ENCODE data around the gene SLC2A9.

SLC2A9 gene

DNA sequence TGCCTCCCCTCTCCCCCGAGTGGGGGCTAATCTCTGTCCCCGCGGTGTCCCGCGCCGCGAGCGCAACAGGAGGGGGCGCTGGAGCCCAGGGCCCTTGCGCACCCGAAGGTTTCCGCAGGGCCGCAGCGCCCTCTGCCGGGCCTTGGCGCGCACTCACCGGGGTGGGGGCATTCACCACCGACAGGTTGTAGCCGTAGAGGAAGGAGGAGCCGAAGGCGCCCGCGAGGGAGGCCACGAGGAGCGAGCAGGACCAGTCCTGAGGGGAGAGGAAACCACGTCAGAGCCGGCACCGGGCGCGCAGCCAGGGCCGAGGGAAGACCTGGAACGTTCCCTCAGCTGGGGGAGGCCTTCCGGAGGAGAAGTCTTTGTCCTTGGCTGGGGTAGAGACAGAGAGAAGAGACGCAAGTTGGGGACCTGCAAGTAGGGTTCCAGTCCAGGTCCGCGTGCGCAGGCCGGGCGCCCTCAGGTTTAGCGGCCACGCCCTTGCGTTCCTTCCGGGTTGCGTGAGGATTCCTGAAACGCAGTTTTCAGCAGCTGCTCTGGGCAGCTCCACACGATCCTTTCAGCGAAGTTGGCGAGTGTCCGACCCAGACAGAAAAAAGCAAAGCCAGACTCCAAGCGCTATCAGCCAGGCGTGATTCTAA is 2.4 kb downstream of the SLC2A9 start:
- Mint-ChIP-seq H3K27me3 (ENCODE audit: low read depth) (no peaks in the 10 kb centered on the region), H3K9me3 (no peaks in the 10 kb centered on the region), H3K27ac (peak overlapping the region; percentile 97), H3K36me3 (ENCODE audit: low read depth) (no peaks in the 10 kb centered on the region), H3K4me3 (peak overlapping the region; percentile 89), H3K4me1 (ENCODE audit: low read depth) (peaks cover 12% of the 10 kb centered on the region)

DNA sequence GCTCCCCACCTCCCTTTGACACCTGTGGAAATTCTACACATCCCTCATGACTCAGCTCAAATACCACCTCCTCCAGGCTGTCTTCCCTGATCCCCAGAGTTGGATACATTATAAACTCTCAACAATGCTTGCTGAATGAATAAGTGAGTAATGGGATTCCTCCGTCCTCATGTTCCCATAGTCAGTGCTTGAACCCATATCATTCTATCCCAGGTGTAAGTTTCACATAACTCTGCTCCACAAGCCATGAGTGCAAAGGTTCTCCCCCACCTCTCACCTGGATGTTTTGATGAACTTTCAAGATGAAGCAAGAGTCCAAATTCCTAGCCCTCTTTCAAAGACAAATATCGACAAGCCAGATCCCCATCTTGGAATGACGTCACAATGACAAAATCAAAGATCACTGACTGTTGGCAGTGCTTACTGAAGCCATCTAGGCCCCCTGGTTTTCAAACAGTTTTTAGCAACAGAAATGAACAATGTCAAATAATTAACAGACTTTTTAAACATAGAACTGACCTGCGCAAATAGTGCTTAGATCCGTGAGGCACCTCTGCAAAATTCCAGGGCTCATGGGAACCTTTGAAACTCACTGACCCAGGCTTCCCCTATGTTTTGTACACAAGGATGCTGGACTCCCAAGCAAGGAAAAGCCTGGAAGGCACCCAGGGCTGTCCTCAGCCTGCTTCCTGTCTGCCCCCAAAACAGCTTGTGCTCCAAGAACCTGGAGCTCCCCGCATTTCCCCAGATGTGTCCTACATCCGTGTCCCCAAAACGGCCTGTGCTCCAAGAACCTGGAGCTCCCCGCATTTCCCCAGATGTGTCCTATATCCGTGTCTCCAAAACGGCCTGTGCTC is 4.0 kb downstream of the SLC2A9 start:
- no peaks in the 10 kb centered on the region for H3K36me3 Mint-ChIP-seq (ENCODE audit: low read depth)
- peaks cover 12% of the 10 kb centered on the region for H3K4me1 Mint-ChIP-seq (ENCODE audit: low read depth)
- H3K27ac Mint-ChIP-seq: no peak overlapping the region
- no peak overlapping the region for H3K4me3 Mint-ChIP-seq
- H3K27me3 Mint-ChIP-seq (ENCODE audit: low read depth): no peaks in the 10 kb centered on the region
- H3K9me3 Mint-ChIP-seq: no peaks in the 10 kb centered on the region

DNA sequence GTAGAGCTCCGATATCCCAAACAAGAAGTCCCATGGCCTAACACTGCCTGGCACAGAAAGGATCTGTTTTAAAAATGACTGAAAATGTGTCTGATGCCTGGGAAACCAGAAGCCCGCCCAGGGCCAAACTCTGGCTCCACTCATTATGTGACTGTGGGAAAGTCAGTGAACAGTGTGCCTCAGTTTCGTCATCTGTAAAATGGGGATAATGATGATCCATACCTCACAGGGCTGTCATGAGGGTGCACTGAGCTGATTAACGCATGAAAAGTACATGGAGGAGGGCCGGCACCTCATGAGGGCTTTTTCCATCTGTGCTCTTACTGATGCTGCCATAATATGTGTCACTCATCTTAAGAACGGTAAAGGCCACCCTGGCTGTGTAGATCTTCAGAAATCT is 5.1 kb downstream of the SLC2A9 start:
- no peaks in the 10 kb centered on the region for H3K27me3 Mint-ChIP-seq (ENCODE audit: low read depth)

DNA sequence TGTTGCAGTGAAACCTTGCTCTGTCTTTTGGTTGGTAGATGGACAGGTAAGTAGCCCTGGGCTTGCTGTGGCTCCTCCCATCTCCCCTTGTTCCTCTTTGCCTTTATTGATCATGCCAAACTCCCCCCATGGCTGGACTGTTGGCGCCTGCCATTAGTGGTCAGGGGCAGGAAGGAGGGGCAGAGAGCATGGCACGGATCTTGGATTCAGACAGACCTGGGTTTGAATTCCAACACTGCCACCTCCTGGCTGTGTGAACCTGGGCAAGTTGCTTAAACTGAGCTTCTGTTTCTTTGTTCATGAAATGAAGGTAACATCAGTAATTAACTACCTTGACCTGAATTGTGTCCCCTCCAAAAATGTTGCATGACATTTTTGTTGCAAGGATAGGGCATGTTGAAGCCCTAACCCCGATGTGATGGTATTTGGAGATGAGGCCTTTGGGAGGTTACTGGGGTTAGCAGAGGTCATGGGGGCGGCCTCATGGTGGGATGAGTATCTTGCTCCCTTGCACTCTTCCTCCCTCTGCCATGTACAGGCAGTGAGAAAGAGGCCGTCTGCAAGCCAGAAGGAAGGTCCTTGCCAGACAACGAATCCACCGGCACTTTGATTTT is 6.0 kb downstream of the SLC2A9 start:
- Mint-ChIP-seq H3K9me3 (no peaks in the 10 kb centered on the region), H3K27ac (no peak overlapping the region), H3K4me1 (ENCODE audit: low read depth) (peaks cover 14% of the 10 kb centered on the region), H3K4me3 (no peak overlapping the region), H3K27me3 (ENCODE audit: low read depth) (no peaks in the 10 kb centered on the region), H3K36me3 (ENCODE audit: low read depth) (no peaks in the 10 kb centered on the region)

More for the DNA sequence above, 5.1 kb downstream of the SLC2A9 start:
- no peak overlapping the region for H3K27ac Mint-ChIP-seq
- H3K9me3 Mint-ChIP-seq: no peaks in the 10 kb centered on the region
- H3K4me1 Mint-ChIP-seq (ENCODE audit: low read depth): peaks cover 12% of the 10 kb centered on the region
- H3K4me3 Mint-ChIP-seq: no peak overlapping the region
- H3K36me3 Mint-ChIP-seq (ENCODE audit: low read depth): no peaks in the 10 kb centered on the region

DNA sequence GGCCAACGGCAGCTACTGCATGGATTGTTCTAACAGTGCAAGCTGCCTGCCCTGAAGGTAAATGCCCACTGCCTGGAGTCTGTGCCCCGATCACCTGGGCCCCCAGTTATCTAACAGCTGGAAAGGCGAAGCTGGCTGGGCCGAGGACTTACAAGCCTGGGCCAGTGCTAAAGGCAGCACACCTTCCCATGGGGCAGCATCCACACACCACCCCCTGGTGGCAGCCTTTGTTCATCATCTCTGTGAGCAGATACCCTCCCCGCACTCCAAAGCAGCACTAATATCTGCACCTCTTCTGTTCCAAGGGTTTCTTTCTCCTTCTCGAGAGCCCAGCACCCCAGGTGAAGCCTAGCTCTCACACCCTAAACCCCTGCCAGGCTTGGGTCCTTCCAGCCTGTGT is 7.6 kb downstream of the SLC2A9 start:
- Mint-ChIP-seq H3K27me3 (ENCODE audit: low read depth) (no peaks in the 10 kb centered on the region), H3K4me3 (no peak overlapping the region), H3K4me1 (ENCODE audit: low read depth) (peaks cover 10% of the 10 kb centered on the region), H3K27ac (no peak overlapping the region), H3K36me3 (ENCODE audit: low read depth) (no peaks in the 10 kb centered on the region), H3K9me3 (no peaks in the 10 kb centered on the region)

DNA sequence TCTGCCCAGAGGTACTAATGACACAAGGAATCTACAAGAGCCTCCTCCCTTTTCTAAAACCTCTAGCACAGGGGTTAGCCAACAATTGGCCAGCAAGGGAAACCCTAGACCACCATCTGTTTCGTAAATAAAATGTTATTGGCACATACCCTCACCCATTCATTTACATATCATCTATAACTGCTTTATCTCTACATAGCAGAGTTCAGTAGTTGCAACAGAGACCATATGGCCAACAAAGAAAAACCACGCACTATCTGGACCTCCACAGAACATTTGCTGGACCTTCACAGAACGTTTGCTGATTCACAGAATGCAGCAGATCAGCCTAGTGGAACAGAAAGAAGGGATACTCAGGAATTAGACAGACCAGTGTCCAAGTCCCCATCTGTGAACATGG is 9.4 kb downstream of the SLC2A9 start:
- Mint-ChIP-seq H3K27ac (no peak overlapping the region), H3K4me3 (no peak overlapping the region), H3K9me3 (no peaks in the 10 kb centered on the region), H3K4me1 (ENCODE audit: low read depth) (peaks cover 16% of the 10 kb centered on the region), H3K27me3 (ENCODE audit: low read depth) (no peaks in the 10 kb centered on the region), H3K36me3 (ENCODE audit: low read depth) (no peaks in the 10 kb centered on the region)

DNA sequence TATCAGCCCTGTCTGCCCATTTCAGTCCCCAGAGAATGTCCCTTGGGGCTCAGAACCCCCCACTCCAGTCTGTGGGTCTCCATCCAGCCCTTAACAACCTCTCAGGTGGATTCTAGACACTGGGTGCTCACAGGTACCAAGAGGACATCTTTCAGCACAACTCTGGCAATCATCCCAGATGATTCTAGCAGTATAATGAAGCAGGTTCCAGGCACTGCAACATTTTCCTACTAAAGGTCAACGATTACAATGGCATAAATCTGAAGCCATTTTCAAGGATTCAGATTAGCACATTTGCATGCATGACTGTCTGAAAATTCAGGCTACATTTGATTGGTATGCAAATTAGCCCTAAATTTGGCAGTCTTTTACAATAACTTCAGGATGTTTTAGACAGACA is 10.0 kb downstream of the SLC2A9 start:
- Mint-ChIP-seq H3K4me1 (ENCODE audit: low read depth) (peaks cover 20% of the 10 kb centered on the region), H3K36me3 (ENCODE audit: low read depth) (no peaks in the 10 kb centered on the region)

DNA sequence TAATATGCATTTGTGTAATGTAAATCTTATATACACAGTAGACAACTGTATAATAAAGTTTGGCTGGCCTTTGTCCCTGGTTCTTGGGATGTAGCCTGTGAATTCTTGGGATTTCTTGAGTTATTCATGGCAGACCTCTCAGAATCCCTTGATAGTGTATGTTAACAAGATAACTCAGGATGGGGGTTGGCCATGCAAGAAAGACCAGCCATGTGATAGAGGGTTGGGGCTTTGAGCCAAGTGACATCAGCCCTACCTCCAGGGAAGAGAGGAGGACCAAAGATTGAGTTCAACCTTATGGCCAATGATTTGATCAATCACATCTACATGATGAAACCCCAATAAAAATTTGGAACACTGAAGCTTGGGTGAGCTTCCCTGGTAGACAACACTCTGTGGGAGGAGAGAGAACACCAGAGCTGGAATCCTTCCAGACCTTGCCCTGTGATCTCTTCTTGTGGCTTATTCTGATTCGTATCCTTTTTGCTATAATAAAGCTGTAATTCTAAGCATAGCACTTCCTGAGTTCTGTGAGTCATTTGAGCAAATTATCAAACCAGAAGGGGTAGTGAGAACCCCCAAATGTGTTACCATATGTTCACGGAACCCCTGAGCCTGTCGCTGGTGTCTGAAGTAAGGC is 11.3 kb downstream of the SLC2A9 start:
- Mint-ChIP-seq H3K27ac (peak overlapping the region; percentile 4), H3K9me3 (no peaks in the 10 kb centered on the region), H3K4me1 (ENCODE audit: low read depth) (peaks cover 22% of the 10 kb centered on the region), H3K27me3 (ENCODE audit: low read depth) (no peaks in the 10 kb centered on the region), H3K4me3 (no peak overlapping the region), H3K36me3 (ENCODE audit: low read depth) (no peaks in the 10 kb centered on the region)

More for the DNA sequence above, 10.0 kb downstream of the SLC2A9 start:
- H3K27ac Mint-ChIP-seq: no peak overlapping the region
- no peak overlapping the region for H3K4me3 Mint-ChIP-seq
- no peaks in the 10 kb centered on the region for H3K27me3 Mint-ChIP-seq (ENCODE audit: low read depth)
- H3K9me3 Mint-ChIP-seq: no peaks in the 10 kb centered on the region

DNA sequence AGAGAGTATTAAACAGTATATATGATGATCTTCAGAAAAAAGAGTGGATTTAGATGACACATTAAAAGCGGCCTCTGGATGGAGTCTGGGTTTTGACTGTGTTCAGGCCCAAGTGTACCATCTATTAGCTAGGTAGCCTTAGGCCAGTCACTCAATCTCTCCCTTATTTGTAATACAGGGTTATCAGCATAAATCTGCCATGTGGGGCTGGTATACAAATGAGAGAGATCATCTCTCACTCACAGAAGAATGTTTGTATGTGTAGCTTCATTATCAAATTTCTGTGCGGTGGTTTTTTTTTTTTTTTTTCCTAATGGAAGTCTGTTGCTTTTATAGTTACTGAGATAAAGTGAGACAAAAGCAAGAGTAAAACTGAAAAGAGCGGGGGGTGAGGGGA is 12.7 kb downstream of the SLC2A9 start:
- H3K4me1 Mint-ChIP-seq (ENCODE audit: low read depth): peaks cover 26% of the 10 kb centered on the region
- H3K9me3 Mint-ChIP-seq: no peaks in the 10 kb centered on the region
- H3K27me3 Mint-ChIP-seq (ENCODE audit: low read depth): no peaks in the 10 kb centered on the region
- H3K4me3 Mint-ChIP-seq: no peak overlapping the region
- H3K36me3 Mint-ChIP-seq (ENCODE audit: low read depth): no peaks in the 10 kb centered on the region
- no peak overlapping the region for H3K27ac Mint-ChIP-seq

DNA sequence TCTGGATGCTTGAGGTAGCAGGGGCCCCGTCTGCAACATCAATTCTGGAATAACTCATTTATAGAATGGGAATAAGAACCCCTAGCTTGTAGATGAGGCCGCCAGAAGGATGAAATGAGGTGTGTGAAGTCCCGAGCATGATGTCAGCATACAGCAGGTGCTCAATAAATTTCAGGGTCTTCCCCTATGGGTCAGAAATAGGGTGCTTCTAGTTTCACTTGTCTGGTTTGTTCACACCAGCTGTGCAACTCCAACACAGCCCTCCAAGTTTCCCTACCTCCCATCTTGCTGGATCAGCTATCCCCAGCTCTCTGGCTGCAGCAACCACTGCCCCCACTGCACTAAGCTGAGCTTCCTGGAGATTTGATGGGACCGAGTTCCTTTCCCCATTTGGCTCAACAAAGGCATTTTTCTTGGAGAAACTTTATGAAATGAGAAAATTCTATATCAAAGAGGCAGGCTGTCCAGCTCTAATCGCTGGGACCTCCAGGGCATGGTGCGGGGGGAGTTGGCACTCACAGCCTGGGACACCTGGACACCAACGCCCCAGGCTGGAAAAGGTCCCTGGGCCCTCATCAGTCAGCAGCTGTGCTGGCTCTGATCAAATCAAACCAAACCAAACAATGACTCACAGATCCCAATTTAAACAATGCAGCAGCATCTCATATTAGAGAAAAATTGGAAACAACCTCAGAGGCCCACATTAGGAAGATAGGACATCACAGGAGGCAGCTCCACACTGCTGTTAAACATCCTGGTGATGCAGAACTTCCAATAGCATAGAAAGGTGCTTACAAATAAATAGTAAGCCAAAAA is 13.3 kb downstream of the SLC2A9 start:
- Mint-ChIP-seq H3K27ac (no peak overlapping the region), H3K9me3 (no peaks in the 10 kb centered on the region), H3K36me3 (ENCODE audit: low read depth) (no peaks in the 10 kb centered on the region), H3K27me3 (ENCODE audit: low read depth) (no peaks in the 10 kb centered on the region), H3K4me1 (ENCODE audit: low read depth) (peaks cover 27% of the 10 kb centered on the region), H3K4me3 (no peak overlapping the region)

DNA sequence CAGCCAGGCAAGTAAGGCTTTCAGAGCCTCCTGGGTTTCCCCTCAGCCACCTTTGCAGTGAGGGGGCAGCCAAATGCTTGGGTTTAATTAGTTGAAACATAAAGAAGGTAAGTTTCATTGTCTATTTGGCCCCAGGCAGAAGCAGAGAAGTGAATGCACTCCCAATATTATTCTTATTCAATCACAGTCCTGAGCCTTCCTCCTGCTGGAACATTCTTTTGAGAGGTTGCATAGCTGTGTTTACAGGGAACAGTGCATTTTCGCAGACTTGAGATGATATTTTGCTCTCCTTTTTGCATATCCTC is 13.9 kb downstream of the SLC2A9 start:
- no peak overlapping the region for H3K4me3 Mint-ChIP-seq

DNA sequence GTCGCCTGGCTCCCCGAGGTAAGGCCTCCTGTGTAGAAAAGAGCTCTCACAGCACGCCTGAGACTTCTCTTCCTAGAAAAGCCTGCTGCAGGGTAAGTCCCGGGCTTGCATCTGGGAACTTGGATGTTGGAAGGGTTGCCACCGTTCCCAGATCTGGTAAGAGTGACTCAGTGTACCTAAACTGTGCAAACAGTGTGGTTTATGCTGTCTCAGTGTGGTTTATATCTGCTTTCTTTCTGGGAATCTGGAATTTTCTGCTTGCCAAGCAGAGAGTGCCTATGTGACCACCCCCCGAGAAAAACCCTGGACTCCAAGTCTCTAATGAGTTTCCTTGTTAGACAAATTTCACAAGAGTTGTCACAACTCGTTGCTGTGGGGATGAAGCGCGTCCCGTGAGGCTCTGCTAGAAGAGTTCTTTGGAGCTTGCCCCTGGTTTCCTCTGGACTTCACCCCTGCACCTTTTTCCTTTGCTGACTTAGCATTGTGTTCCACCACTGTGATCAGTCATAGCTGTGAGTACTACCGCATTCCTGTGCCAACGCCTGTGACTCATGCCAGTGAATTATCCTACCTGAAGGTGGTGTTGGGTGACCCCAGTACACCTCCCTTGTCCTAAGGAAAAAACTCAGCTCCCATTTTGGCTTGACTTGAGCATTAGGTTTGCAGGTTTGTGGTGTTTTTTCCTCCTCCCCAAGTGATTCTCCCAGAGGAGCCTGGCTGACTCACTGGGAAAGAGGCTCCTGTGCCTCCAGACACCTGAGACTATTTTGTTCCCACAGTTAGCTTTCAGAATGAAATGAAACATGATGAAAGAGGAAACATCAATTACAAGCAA is 14.5 kb downstream of the SLC2A9 start:
- peaks cover 28% of the 10 kb centered on the region for H3K4me1 Mint-ChIP-seq (ENCODE audit: low read depth)
- H3K27ac Mint-ChIP-seq: no peak overlapping the region
- H3K4me3 Mint-ChIP-seq: no peak overlapping the region
- H3K9me3 Mint-ChIP-seq: no peaks in the 10 kb centered on the region
- no peaks in the 10 kb centered on the region for H3K36me3 Mint-ChIP-seq (ENCODE audit: low read depth)
- no peaks in the 10 kb centered on the region for H3K27me3 Mint-ChIP-seq (ENCODE audit: low read depth)

More for the DNA sequence above, 13.9 kb downstream of the SLC2A9 start:
- Mint-ChIP-seq H3K4me1 (ENCODE audit: low read depth) (peaks cover 28% of the 10 kb centered on the region), H3K36me3 (ENCODE audit: low read depth) (no peaks in the 10 kb centered on the region), H3K27me3 (ENCODE audit: low read depth) (no peaks in the 10 kb centered on the region), H3K9me3 (no peaks in the 10 kb centered on the region), H3K27ac (no peak overlapping the region)

DNA sequence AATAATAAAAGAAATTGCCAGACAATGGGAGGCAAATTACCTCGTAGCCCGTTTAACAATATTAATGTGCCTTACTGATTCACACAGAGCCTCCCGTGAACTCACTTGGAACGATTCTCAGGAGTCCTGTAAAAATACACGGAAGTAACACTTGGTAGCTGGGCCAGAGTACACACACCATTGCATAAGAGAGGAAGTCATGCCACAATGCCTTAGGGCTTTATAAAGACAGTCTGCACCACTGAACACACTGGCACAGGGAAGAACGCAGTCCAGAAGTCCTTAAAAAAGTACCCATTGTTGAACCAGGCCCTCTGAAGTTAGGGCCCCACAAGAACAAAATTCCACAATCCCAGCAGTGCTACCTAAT is 15.1 kb downstream of the SLC2A9 start:
- H3K4me3 Mint-ChIP-seq: no peak overlapping the region
- H3K27me3 Mint-ChIP-seq (ENCODE audit: low read depth): no peaks in the 10 kb centered on the region
- no peaks in the 10 kb centered on the region for H3K36me3 Mint-ChIP-seq (ENCODE audit: low read depth)
- H3K9me3 Mint-ChIP-seq: no peaks in the 10 kb centered on the region
- H3K4me1 Mint-ChIP-seq (ENCODE audit: low read depth): peaks cover 29% of the 10 kb centered on the region
- no peak overlapping the region for H3K27ac Mint-ChIP-seq

All from T-helper 1 cell treated with Interleukin-12 subunit alpha and Interleukin-12 subunit beta and Interleukin-4 antibody, amounts not matched to agents 30 μg/mL and 1 μg/mL, for 36 hours (primary cell).